ENCODE measurements around the gene SMG9.
"Not testable (repeated sequence)": the region's sequence is repeated elsewhere in the genome, so short reads cannot be mapped to it uniquely, and the experiment has no call there.

Gene SMG9

DNA sequence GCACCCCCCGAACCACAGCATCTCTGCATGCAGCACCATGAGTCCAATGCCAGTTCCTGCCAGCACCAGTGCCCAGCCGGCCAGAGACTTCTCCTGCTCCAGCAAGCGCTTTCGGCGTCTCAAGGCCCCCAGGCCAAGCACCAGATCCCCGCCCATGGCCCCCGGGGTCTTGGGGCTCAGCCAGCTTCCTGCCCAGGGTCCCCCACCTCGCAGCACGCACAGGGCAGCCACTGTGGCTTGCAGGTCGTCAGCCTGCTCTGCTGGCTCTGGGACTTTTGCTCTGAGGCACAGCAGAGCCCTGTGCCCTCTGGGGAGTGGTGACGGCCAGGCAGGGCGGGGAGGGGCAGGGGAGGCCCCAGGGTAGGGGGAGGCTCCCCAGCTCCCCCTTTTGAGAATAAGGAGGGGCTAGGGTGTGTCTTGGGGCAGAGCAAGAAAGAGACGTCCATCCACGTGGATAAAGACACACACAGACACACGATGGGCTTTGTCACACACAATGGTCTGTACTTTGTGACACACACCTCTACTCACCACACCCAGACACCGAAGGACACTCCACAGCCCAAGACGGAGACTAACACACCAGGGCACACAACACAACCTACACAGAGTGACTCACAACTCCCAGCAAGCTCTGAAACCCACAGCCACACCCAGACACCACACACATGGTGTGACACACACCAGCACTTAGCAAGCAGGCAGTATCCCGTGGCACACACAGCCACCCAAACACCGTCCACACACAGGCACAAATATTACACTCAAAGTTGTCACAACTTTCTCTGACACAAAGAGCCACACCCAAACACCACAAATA lies 26.2 kb upstream of the SMG9 start, which contains the start of gene KCNN4:
KCNN4 (minus strand) TSS at position 268 of the 820 bp plus-strand sequence; CDS start at position 156, 112 bp downstream.
- DNase-seq (peak; percentile 81), ATAC-seq (peak; percentile 75)

- no peak for DNase-seq
- no peak for ATAC-seq
These were observed 25.1 kb upstream of the SMG9 start for GRCh38 chr19:43779820-43780219.

GRCh38 chr19:43779147-43779819 lies 24.5 kb upstream of the SMG9 start:
- ATAC-seq = no peak
- DNase-seq = no peak

- ATAC-seq (no peak), DNase-seq (no peak)
These were observed 23.9 kb upstream of the SMG9 start for GRCh38 chr19:43778651-43779050.

- ATAC-seq = peak; percentile 21
- peak; percentile 44 for DNase-seq
These were observed 22.5 kb upstream of the SMG9 start for GRCh38 chr19:43777163-43777695.

GRCh38 chr19:43776286-43776685 lies 21.5 kb upstream of the SMG9 start:
- DNase-seq (peak; percentile 79), ATAC-seq (peak; percentile 64)

DNA sequence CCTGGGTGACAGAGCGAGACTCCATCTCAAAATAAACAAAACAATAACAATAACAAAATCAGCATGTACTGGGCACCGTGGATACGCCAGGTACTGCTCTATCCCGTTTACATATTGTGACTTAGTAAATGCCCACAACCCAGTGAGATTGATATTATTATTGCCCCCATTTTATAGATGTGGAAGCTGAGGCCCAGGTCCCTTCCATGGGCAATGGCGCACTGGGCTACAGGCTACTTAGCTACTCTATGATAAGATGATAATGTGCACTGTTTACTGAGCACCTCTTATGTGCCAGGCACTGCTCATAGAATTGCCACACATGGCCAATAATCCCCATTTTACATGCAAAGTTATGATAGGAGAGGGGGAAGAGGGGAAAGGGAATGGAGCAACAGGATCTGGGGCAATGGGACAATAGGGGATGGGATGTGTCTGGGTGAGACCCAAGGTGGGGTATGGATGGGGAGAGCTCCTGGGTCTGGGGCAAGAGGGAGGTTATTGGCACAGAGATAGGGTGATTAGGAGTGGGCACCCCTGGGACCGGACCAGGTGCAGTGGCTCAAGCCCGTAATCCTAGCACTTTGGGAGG lies 20.6 kb upstream of the SMG9 start:
- DNase-seq (no peak), ATAC-seq (no peak)

DNA sequence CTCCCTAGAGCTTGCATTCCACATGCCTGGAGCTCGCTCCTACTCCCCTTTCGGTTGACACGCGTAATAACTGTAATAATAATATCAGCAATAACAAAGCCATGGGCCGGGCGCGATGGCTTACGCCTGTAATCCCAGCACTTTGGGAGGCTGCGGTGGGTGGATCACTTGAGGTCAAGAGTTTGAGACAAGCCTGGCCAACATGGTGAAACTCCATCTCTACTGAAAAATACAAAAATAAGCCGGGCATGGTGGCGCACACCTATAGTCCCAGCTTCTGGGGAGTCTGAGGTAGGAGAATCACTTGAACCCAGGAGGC lies 20.1 kb upstream of the SMG9 start:
- ATAC-seq, DNase-seq: not testable (repeated sequence)

GRCh38 chr19:43774103-43774939 lies 19.6 kb upstream of the SMG9 start:
- ATAC-seq = no peak

DNA sequence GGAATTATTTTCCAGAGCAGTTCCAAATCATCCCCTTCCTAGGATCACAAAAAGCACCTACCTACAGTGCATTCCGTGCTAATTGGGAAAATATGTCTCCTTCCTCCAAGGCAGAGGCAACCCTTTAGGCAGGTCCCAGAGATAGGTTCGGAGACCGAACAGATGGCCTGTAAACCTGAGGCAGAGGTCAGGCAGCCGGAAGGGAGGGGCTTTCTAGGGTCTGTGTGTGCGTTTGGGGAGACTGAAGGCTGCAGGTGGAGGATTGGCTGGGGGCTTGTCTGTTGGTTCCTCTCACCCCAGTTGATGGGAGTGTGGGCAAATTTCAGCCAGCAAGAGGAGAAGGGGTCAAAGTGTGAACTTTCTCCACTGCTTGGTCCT lies 19.0 kb upstream of the SMG9 start:
- no peak for ATAC-seq
- no peak for DNase-seq

More at GRCh38 chr19:43774103-43774939, 19.6 kb upstream of the SMG9 start:
- DNase-seq = no peak

- ATAC-seq (no peak), DNase-seq (no peak)
These were observed 14.5 kb upstream of the SMG9 start for GRCh38 chr19:43769256-43769655.

DNA sequence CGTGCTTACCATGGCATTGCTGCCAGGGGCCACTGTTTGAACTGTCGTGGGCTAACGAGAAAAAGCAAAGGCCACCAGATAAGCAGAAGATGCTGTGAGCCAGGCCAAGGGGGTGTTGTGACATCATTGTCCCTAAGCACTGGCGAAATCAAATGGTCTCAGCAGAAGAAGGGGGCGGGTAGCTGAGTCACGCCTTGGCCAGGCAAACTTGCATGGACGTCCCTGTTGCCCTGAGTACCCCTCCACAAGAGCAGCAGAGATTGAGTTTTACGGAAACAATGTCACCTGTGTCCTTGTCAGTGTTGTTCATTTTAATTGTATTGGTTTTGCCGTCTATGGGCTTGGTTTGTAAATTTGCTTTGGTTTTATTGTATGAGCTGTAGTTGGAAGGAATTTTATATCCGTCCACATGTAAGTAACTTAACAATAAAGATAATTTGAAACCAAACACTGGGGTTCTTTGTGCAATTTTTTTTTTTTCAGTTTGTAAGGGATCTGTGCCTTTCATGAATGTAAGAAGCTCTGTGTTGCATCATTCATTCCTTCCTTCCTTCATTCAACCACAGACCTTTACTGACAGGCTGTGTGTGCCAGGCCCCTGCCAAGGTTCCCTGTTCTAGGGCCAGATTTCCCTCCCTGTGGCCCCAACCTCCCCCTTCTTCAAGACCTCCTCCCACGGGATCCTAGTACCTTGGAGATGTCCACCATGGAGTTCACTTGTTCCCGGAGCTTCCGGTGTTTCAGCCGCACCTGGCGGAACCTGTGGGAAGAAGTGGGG lies 13.7 kb upstream of the SMG9 start:
- DNase-seq = no peak

GRCh38 chr19:43767818-43768217 lies 13.1 kb upstream of the SMG9 start:
- DNase-seq (no peak), ATAC-seq (no peak)

More for the DNA sequence above, 13.7 kb upstream of the SMG9 start:
- ATAC-seq = no peak

DNA sequence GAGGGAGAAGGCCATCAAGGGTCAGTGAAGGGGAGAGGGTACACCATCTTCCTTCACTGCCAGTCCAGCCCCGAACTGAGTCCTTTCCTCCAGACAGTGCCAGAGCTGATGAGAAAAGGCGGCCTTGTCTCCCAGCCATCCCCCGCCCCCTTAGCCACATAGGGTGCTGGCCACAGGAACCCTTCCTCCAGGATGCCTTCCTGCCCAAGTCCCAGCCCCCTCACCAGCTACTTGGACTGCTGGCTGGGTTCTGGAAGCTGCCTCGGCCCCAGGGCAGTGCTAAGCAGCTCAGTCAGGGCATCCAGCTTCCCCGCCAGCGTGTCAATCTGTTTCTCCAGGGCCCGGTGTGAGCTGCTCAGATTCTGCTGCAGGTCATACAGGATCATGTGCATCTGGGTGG lies 12.6 kb upstream of the SMG9 start:
- no peak for ATAC-seq
- DNase-seq = no peak

DNA sequence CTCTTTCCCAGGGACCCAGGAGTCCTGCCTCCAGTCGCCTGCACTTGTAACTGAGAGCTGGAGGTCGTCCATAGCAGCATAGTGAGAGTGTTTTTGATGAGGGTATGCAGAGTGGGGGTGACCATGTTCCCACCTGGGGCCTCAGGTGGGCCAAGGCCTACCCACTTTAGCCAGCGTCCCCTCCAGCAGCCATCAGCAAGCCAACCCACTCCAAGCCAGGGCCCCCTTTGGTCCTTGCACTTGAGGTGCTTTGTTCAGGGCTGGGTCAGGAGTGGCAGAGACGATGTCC lies 11.9 kb upstream of the SMG9 start:
- DNase-seq (no peak), ATAC-seq (no peak)

- DNase-seq = peak; percentile 85
These were observed 10.5 kb upstream of the SMG9 start for GRCh38 chr19:43765109-43765876.

GRCh38 chr19:43764684-43765083 lies 9.9 kb upstream of the SMG9 start:
- not testable (repeated sequence) for DNase-seq, ATAC-seq

More at GRCh38 chr19:43765109-43765876, 10.5 kb upstream of the SMG9 start:
- ATAC-seq = peak; percentile 86

GRCh38 chr19:43763473-43763939 lies 8.7 kb upstream of the SMG9 start:
- peak; percentile 7 for ATAC-seq
- DNase-seq = peak; percentile 52

- no peak for ATAC-seq
- no peak for DNase-seq
These were observed 8.1 kb upstream of the SMG9 start for GRCh38 chr19:43762814-43763213.

- no peak for DNase-seq
- no peak for ATAC-seq
These were observed 6.2 kb upstream of the SMG9 start for GRCh38 chr19:43760941-43761340.
